ENCODE data around the gene PCBP2.
A peak's percentile ranks its signal among the peaks of the same experiment; 100 is the strongest.
"Not testable (repeated sequence)": the region's sequence is repeated elsewhere in the genome, so short reads cannot be mapped to it uniquely, and the experiment has no call there.

The PCBP2 gene

DNA sequence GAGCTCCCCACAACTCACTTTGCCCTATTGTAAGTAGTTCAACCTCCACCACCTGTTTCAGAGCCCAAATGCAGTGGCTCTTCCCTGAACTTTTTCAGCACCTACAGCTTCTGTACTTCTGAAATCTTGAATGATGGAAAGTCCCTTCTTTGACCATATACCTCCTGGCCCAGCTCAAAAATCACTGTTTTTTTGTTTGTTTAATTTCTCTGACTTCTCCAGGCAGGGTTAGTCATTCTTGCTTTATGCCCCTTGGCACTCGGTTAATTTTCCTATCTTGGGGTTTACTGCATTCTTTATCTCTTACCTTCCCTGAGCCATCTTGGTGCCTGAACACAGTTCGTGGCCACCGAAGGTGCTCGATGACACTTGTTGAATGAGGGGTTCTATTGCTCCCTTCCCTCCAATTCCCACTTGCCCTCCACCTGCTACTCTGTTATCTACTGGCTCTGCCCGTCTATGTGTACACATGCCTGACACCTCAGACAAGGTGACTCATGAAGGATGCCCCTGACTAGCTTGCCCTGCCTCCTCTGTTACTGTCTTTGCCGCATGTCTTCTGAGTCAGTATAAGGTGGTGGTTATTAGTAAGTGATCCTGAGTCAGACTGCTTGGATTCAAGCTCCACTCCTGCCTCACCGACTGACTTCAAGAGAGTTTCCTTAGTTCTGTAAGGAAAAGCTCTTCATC is 23.9 kb upstream of the PCBP2 start:
- peak overlapping the region; percentile 0 for H3K27ac Mint-ChIP-seq
- DNase-seq (ENCODE audit: low spot score in 2 of 2): no peak
- no peaks in the 10 kb centered on the region for H3K36me3 Mint-ChIP-seq
- H3K4me3 Mint-ChIP-seq: no peak overlapping the region
- peaks cover 14% of the 10 kb centered on the region for H3K4me1 Mint-ChIP-seq
- ATAC-seq: peak; percentile 100
- no peaks in the 10 kb centered on the region for H3K9me3 Mint-ChIP-seq

DNA sequence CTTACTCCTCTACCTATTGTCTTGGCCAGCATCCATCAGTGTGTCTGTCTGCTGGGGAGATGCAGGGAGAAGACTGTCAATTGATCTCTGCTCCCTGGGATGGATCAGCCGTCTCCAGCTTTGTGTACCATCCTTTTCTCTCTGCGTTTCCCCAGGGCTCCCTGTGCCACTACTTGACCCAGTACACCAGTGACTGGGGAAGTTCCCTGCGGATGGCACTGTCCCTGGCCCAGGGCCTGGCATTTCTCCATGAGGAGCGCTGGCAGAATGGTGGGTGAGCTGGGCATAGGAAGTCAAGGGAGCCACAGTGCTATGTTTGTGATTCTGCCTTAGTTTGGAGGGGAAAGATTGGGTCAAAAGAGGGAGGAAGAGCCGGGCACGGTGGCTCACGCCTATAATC is 23.2 kb upstream of the PCBP2 start:
- Mint-ChIP-seq H3K4me1 (peaks cover 14% of the 10 kb centered on the region), H3K27ac (no peak overlapping the region), H3K36me3 (no peaks in the 10 kb centered on the region), H3K4me3 (no peak overlapping the region), H3K9me3 (no peaks in the 10 kb centered on the region)
- DNase-seq (ENCODE audit: low spot score in 2 of 2) (no peak), ATAC-seq (no peak)

DNA sequence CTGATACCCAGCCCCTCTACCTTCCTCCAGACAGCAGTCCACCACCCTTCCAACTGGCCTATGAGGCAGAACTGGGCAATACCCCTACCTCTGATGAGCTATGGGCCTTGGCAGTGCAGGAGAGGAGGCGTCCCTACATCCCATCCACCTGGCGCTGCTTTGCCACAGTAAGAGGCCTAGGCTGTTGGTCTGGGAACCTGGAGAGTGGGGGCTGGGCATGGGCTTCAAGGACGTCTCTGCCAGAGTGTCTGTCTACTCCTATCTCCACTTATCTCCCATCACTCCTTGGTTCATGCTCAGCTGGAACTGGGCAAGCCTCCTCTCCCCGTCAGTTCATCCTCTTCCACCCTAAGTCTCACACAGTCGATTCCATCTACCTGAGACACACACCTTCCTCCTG is 21.8 kb upstream of the PCBP2 start:
- ATAC-seq: no peak
- no peak for DNase-seq (ENCODE audit: low spot score in 2 of 2)
- H3K36me3 Mint-ChIP-seq: no peaks in the 10 kb centered on the region

DNA sequence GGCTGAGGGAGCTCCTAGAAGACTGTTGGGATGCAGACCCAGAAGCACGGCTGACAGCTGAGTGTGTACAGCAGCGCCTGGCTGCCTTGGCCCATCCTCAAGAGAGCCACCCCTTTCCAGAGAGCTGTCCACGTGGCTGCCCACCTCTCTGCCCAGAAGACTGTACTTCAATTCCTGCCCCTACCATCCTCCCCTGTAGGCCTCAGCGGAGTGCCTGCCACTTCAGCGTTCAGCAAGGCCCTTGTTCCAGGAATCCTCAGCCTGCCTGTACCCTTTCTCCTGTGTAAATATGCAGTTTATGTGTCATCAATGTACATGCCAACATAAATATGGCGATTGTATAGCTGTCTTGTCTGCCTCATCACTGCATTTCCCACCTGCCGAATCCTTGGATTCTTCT is 20.7 kb upstream of the PCBP2 start:
- peaks cover 14% of the 10 kb centered on the region for H3K4me1 Mint-ChIP-seq
- no peaks in the 10 kb centered on the region for H3K9me3 Mint-ChIP-seq
- ATAC-seq: no peak

More for the DNA sequence above, 21.8 kb upstream of the PCBP2 start:
- Mint-ChIP-seq H3K27ac (peak overlapping the region; percentile 20), H3K4me3 (no peak overlapping the region), H3K4me1 (peaks cover 14% of the 10 kb centered on the region), H3K9me3 (no peaks in the 10 kb centered on the region)

DNA sequence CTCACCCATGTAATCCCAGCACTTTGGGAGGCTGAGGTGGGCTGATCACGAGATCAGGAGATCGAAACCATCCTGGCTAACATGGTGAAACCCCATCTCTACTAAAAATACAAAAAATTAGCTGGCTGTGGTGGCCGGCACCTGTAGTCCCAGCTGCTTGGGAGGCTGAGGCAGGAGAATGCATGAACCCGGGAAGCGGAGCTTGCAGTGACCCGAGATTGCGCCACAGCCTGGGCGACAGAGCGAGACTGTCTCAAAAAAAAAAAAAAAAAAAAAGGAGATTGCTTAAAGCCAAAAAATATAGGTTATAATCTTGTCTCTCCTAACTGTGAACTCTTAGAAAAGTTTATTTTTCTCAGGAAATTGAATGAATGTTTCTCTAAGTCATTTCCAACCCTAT is 16.6 kb upstream of the PCBP2 start:
- not testable (repeated sequence) for H3K4me1 Mint-ChIP-seq; H3K36me3 Mint-ChIP-seq; H3K4me3 Mint-ChIP-seq; H3K9me3 Mint-ChIP-seq; H3K27ac Mint-ChIP-seq; ATAC-seq; DNase-seq (ENCODE audit: low spot score in 2 of 2)

More for the DNA sequence above, 20.7 kb upstream of the PCBP2 start:
- Mint-ChIP-seq H3K4me3 (no peak overlapping the region), H3K27ac (no peak overlapping the region), H3K36me3 (no peaks in the 10 kb centered on the region)
- DNase-seq (ENCODE audit: low spot score in 2 of 2): no peak

DNA sequence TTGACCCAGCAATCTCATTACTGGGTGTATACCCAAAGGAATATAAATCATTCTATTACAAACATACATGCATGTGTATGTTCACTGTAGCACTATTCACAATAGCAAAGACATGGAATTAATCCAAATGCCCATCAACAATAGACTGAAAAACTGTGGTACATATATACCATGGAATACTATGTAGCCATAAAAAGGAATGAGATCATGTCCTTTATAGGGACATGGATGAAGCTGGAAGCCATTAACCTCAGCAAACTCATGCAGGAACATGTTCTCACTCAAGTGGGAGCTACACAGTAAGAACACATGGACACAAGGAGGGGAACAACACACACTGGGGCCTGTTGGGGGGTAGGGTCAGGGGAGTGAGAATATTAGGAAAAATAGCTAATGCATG is 12.3 kb upstream of the PCBP2 start:
- DNase-seq (ENCODE audit: low spot score in 2 of 2); H3K27ac Mint-ChIP-seq; ATAC-seq; H3K4me3 Mint-ChIP-seq; H3K9me3 Mint-ChIP-seq: not testable (repeated sequence)
- peaks cover 26% of the 10 kb centered on the region for H3K4me1 Mint-ChIP-seq
- H3K36me3 Mint-ChIP-seq: peaks cover 33% of the 10 kb centered on the region

DNA sequence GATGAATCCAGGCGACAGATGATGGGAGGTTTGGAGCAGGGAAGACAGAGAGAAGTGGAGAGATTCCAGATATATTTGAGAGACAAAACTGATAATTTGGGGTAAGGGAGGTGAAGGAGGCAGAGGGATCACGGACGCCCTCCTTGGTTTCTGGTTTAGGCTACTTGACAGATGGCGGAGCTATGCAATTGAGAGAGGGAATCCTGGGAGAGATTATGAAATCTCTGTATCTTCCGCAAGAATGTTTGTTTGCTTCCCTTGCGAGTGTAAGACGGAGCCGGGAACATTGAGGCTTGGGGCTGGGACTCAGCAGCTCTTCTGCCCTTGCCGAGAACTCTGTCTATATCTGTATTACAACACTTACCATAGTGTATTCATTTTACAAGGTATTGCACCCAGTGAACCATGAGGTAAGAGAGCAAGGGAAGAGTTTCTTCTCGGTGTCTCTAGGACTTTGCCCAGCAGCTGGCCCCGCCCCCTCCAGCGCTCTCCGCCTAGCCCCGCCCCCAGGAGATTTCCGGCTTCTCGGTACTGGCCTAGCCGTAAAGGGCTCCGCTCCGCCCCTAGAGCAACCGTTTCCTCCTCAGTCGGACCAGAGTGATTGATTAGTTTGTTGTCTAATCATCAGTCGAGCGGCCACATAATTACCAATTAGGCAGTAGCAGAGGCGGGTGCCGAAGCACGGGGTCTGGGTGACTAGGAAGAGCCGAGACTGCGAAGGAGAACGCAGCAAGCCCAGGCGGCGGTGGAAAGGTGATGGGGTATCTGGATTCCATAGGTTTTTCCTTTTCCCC is 10.7 kb upstream of the PCBP2 start, which contains the start of gene PRR13:
Gene PRR13, plus strand, starts transcription at position 695 of the 794 bp plus-strand sequence. CDS start 981 bp downstream, outside the sequence.
- H3K9me3 Mint-ChIP-seq: no peaks in the 10 kb centered on the region
- H3K4me1 Mint-ChIP-seq: peaks cover 41% of the 10 kb centered on the region
- H3K36me3 Mint-ChIP-seq: peaks cover 49% of the 10 kb centered on the region
- peak within 1 kb of the TSS; percentile 81 for H3K4me3 Mint-ChIP-seq
- H3K27ac Mint-ChIP-seq: peak within 1 kb of the TSS; percentile 88
- DNase-seq (ENCODE audit: low spot score in 2 of 2) (peak; percentile 91 to 96), ATAC-seq (peak; percentile 98)

DNA sequence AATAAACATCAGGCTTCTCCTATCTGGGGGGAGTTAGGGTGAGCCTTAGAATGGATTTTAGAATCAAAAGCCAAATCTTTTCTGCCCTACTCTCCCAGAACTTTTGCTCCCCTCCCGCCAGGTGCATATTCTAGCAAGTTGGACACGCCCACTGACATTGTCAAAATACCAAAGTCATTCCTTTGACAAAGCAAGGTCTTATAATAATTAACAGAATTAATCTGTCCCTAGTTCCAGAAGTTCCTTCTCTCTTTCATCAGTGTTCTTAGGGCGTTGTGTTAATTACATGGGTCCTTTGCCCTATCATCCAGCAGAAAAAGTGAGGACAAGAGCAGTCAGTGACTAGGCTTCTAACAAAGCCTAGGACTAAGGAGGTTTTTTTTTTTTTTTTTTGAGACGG is 7.9 kb upstream of the PCBP2 start:
- peak overlapping the region; percentile 81 for H3K4me3 Mint-ChIP-seq
- peak overlapping the region; percentile 88 for H3K27ac Mint-ChIP-seq
- peaks cover 45% of the 10 kb centered on the region for H3K4me1 Mint-ChIP-seq
- DNase-seq (ENCODE audit: low spot score in 2 of 2) (no peak), ATAC-seq (no peak)
- H3K9me3 Mint-ChIP-seq: no peaks in the 10 kb centered on the region
- peaks cover 76% of the 10 kb centered on the region for H3K36me3 Mint-ChIP-seq

DNA sequence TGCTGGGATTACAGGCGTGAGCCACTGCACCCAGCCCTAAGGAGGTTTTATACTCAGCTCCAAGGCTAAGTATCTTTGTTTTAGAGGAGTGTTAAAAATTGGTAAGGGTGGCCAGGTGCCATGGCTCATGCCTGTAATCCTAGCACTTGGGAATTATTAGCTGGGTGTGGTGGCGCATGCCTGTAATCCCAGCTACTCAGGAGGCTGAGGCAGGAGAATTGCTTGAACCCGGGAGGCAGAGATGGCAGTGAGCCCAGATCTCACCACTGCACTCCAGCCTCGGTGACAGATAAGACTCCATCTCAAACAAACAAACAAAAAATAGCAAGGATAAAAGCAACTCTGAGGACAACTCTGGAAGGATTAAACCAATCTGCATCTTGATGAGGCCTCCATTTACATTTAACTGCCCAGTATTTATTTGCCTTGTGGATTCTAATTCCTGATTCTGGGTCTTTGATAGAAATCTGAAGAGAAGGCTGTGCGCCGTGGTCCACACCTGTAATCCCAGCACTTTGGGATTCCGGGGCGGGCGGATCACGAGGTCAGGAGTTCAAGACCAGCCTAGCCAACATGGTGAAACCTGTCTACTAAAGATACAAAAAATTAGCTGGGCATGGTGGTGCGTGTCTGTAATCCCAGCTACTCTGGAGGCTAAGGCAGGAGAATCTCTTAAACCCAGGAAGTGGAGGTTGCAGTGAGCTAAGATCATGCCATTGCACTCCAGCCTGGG is 7.1 kb upstream of the PCBP2 start:
- peak overlapping the region; percentile 40 for H3K27ac Mint-ChIP-seq
- H3K9me3 Mint-ChIP-seq; ATAC-seq; DNase-seq (ENCODE audit: low spot score in 2 of 2): not testable (repeated sequence)
- H3K4me1 Mint-ChIP-seq: peaks cover 45% of the 10 kb centered on the region
- peaks cover 83% of the 10 kb centered on the region for H3K36me3 Mint-ChIP-seq
- H3K4me3 Mint-ChIP-seq: peak overlapping the region; percentile 81

DNA sequence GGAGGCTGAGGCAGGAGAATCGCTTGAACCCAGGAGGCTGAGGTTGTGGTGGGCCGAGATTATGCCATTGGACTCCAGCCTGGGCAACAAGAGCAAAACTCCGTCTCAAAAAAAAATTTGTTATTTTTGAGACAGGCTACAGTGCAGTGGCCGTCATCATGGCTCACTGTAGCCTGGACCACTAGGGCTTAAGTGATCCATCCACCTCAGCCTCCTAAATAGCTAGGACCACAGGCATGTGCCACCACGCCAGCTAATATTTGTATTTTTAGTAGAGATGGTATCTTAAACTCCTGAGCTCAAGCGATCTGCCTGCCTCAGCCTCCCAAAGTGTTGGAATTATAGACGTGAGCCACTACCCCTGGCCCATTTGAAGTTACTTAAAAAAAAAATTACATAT is 966 bp upstream of the PCBP2 start:
- Mint-ChIP-seq H3K27ac (no peak overlapping the region), H3K36me3 (peaks cover 84% of the 10 kb centered on the region), H3K4me1 (peaks cover 39% of the 10 kb centered on the region), H3K9me3 (no peaks in the 10 kb centered on the region), H3K4me3 (no peak overlapping the region)
- ATAC-seq: no peak
- DNase-seq (ENCODE audit: low spot score in 2 of 2): no peak

DNA sequence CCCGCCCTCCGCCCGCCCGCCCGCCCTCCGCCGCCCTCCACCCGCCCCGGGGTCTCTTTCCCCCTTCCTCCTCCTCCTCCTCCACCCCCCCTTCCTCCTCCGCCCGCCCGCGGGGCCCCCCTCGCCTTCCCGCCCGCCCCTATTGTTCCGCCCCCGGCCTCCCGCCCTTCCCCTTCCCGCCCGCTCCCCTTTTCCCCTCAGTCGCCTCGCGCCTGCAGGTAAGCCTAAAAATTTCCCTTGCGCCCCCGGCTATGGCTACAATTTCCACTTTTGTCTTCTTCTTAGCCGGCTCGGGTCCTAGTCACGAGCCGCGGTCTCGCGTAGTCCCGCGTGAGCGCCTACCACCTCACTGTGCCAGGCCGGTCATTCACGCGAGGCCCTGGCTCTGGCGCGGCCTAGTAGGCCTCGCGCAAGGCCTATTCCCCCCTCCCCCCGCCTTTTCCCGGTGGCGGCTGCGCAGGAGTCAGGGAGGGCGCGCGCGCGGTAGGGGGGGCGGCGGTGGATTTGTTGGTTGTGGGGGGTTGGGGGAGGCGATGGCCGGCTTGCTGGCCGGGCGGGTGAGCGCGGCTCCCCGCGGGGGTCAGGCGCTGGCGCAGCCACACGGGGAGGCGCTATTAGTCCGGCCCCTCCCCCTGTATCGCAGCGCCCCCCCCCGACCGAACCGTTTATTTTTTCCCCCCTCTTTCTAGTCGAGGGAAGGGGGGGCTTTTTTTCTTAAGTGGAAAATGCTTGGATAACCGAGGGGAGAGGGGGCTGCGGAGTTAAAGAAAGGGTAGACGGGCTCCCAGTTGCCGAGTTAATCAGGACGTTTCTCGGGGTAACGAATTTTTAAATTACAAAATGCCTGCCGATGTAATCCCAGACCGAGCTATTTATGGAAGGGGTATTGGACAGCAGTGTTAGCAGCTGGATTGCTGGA is 516 bp downstream of the PCBP2 start:
- ATAC-seq (peak; percentile 53), DNase-seq (ENCODE audit: low spot score in 2 of 2) (peak; percentile 68 to 90)
- Mint-ChIP-seq H3K9me3 (no peaks in the 10 kb centered on the region), H3K4me3 (peak overlapping the region; percentile 89), H3K4me1 (peaks cover 32% of the 10 kb centered on the region), H3K27ac (peak overlapping the region; percentile 99), H3K36me3 (peaks cover 84% of the 10 kb centered on the region)

DNA sequence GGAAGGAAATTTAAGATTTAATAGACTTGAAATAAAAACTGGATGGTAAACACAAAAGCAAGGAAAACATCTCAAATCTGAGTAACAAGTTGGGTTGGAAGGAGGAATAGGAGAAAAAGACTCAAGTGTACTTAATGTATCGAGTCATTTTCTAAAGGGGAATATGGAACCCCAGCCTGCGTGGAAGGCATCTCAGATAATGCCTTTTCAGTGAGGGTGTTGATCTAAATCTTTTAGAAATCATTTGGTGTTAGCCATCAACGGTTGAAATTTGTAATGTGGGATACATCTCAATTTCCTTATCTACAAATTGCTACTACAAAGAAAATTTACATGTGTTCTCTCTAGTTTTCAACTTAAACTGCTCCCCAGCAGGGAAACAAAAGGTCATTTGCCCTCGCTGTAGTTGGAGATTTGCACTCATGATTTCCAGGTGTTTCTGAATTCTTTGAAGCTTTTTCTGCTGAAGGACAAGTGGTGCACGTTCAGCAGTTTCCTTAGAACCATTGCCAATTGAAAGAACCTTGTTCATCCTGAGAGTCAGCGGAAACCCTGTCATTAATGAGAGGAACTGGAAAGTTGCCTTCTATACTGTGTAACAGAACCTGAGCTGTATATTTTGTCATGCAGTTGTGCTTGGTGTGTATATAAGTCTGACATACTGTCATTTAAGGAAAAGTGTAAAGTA is 2.2 kb downstream of the PCBP2 start:
- H3K4me3 Mint-ChIP-seq: peak overlapping the region; percentile 89
- H3K27ac Mint-ChIP-seq: peak overlapping the region; percentile 99
- H3K9me3 Mint-ChIP-seq: no peaks in the 10 kb centered on the region
- H3K36me3 Mint-ChIP-seq: peaks cover 84% of the 10 kb centered on the region
- peaks cover 38% of the 10 kb centered on the region for H3K4me1 Mint-ChIP-seq
- no peak for DNase-seq (ENCODE audit: low spot score in 2 of 2)
- no peak for ATAC-seq

DNA sequence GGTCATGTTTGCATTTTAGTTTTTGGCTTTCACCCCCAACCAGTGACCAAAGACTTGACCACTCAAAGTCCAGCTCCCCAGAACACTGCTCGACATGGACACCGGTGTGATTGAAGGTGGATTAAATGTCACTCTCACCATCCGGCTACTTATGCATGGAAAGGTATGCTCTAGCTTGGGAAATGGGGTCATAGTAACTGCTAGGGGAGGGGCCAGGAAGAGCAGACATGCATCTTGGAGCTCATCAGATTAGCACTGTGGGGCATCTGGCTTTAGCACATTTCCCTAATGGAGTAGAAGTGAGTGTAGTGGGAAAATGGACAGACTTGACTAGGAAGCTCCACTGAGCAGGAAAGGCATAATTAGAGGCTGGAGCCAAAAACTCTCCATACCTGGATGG is 2.8 kb downstream of the PCBP2 start:
- H3K4me3 Mint-ChIP-seq: peak overlapping the region; percentile 89
- ATAC-seq: no peak
- H3K36me3 Mint-ChIP-seq: peaks cover 85% of the 10 kb centered on the region
- H3K9me3 Mint-ChIP-seq: no peaks in the 10 kb centered on the region
- no peak for DNase-seq (ENCODE audit: low spot score in 2 of 2)
- peaks cover 38% of the 10 kb centered on the region for H3K4me1 Mint-ChIP-seq
- H3K27ac Mint-ChIP-seq: peak overlapping the region; percentile 99
